Left lobe of liver (tissue), 2 donors: Measurements from ENCODE around the gene TMPRSS11A. TPM values are rescaled to one million over a fixed set of nuclear protein-coding genes. Genes with fewer than 3 reads are reported as not detected.

Experiments
- ATAC-seq: fragments of 200-7000 bp; cut with Tn5 transposase; one replicate; pipeline ENCODE4 v1.9.1; 2020; ENCODE audit warnings: mild to moderate bottlenecking, moderate library complexity
- DNase-seq: peaks from one replicate; pipeline ENCODE4 v3.0.0-alpha.2; 2020; ENCODE audit warnings: low spot score
- total RNA-seq: library from RNA; stranded (reverse); gene quantifications from one replicate; pipeline ENCODE4 v1.2.1, GENCODE V29; 2021
- donor health status: DM: no; HTN: no; CAD: no; lungs with moderate emphysema.
- donor health status: DM: no; HTN: yes; CAD: no.

The TMPRSS11A gene
- total RNA-seq, 1 donor from 2014 or later = not detected

- ATAC-seq (no peak), DNase-seq (no peak)
Measured at GRCh38 chr4:67874986-67875385, 88.3 kb downstream of the TMPRSS11A start.

- ATAC-seq (no peak), DNase-seq (no peak)
Measured at GRCh38 chr4:67873116-67873515, 90.2 kb downstream of the TMPRSS11A start.

- ATAC-seq = peak; percentile 74
- DNase-seq = no peak
Measured at GRCh38 chr4:67871867-67872266, 91.4 kb downstream of the TMPRSS11A start.

GRCh38 chr4:67869580-67870190 is 93.6 kb downstream of the TMPRSS11A start:
- DNase-seq (no peak), ATAC-seq (no peak)

- no peak for DNase-seq
- no peak for ATAC-seq
Measured at GRCh38 chr4:67861513-67861912, 101.8 kb downstream of the TMPRSS11A start.

Other genes starting within 250 kb of the TMPRSS11A start
- not detected for gene GNRHR, start 209.1 kb downstream of the TMPRSS11A start, total RNA-seq
- not detected for gene TMPRSS11D, start 79.5 kb downstream of the TMPRSS11A start, total RNA-seq
- gene TMPRSS11F, start 166.4 kb upstream of the TMPRSS11A start, total RNA-seq = not detected